Upper lobe of right lung (tissue), 1 donor: ENCODE measurements around the gene COL4A1. TPM values are rescaled to one million over a fixed set of nuclear protein-coding genes. Genes with fewer than 3 reads are reported as not detected.
A peak's percentile ranks its signal among the peaks of the same experiment; 100 is the strongest.
"Not testable (repeated sequence)": the region's sequence is repeated elsewhere in the genome, so short reads cannot be mapped to it uniquely, and the experiment has no call there.

Source experiments
- ATAC-seq: fragments of 200-7000 bp; cut with Tn5 transposase; one replicate; pipeline ENCODE4 v1.9.1; 2020; ENCODE audit warnings: mild to moderate bottlenecking, moderate library complexity
- DNase-seq: peaks from one replicate; pipeline ENCODE4 v3.0.0-alpha.2; 2020
- H3K27ac ChIP-seq: fragments of 200-600 bp; one replicate; pipeline ENCODE4 v1.8.0; 2022
- H3K27me3 ChIP-seq: fragments of 200-600 bp; one replicate; pipeline ENCODE4 v1.8.0; 2022; ENCODE audit warnings: mild to moderate bottlenecking
- H3K36me3 ChIP-seq: fragments of 200-600 bp; one replicate; pipeline ENCODE4 v1.8.0; 2022
- H3K4me1 ChIP-seq: fragments of 200-600 bp; one replicate; pipeline ENCODE4 v1.8.0; 2022
- H3K4me3 ChIP-seq: fragments of 200-600 bp; one replicate; pipeline ENCODE4 v1.8.0; 2022; ENCODE audit warnings: mild to moderate bottlenecking
- H3K9me3 ChIP-seq: fragments of 200-600 bp; one replicate; pipeline ENCODE4 v1.8.0; 2022
- intact Hi-C: fragments of 100-400 bp; cut with DNase I; formaldehyde crosslinking; loops from one replicate; pipeline ENCODE4 v1.11.0; 2022
- total RNA-seq: library from RNA; stranded (reverse); fragmentation: NEBNext Ultra II Directional; extraction: Animal tissue kit (Norgen Biotek cat#: 25700); gene quantifications from one replicate; pipeline ENCODE4 v1.2.1, GENCODE V29; 2021
- TF ChIP-seq, protein P1 (sequence below): fragments of 200-600 bp; IDR thresholded peaks from one replicate; pipeline ENCODE4 v1.8.0; 2022; ENCODE audit warnings: antibody characterized with exemption
- donor health status: DM: no; HTN: yes; CAD: no; lungs with severe emphysema.

The COL4A1 gene
- total RNA-seq, 1 donor from 2014 or later: 242 TPM

DNA sequence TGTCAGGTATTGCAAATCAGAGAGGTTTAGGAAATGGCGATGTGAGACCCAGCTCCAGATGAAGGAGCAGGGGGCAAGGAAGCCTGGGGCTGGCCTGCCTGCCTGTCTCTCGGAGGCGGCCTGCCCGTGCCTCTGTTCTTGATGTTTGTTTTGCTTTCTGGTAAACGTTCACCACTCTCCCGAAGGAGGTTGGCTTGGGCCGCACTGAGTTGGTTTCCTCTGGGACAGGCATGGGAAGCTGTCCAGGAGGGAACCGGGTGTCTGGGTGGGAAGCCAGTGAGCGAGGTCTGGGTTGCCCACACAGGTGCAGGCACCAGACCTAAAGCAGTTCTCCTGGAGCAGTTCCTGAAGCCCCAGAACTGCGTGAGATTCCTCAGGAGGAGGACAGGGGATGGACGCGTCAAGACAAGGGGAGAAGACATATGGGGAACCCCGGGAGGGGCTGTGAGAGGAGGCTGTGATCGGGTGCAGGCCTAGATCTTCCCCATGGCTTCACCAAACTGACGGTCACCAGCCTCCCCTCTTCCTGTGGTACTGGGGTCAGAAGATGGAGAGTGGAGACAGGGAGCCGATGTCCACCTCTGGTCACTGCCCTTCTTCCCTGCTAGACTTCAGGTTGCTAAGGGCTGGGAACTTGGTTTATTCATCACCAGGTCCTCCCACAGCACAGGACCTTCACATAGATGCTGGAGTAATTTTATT, 15.3 kb upstream of the COL4A1 start:
- DNase-seq: no peak
- H3K9me3 ChIP-seq: no peaks in the 10 kb centered on the region
- H3K27me3 ChIP-seq: no peaks in the 10 kb centered on the region
- peaks cover 62% of the 10 kb centered on the region for H3K4me1 ChIP-seq
- no peak for ATAC-seq
- H3K27ac ChIP-seq: no peak overlapping the region
- intact Hi-C loops: no loop called here
- H3K36me3 ChIP-seq: no peaks in the 10 kb centered on the region
- no peak overlapping the region for H3K4me3 ChIP-seq
- TF ChIP-seq, protein P1, sequence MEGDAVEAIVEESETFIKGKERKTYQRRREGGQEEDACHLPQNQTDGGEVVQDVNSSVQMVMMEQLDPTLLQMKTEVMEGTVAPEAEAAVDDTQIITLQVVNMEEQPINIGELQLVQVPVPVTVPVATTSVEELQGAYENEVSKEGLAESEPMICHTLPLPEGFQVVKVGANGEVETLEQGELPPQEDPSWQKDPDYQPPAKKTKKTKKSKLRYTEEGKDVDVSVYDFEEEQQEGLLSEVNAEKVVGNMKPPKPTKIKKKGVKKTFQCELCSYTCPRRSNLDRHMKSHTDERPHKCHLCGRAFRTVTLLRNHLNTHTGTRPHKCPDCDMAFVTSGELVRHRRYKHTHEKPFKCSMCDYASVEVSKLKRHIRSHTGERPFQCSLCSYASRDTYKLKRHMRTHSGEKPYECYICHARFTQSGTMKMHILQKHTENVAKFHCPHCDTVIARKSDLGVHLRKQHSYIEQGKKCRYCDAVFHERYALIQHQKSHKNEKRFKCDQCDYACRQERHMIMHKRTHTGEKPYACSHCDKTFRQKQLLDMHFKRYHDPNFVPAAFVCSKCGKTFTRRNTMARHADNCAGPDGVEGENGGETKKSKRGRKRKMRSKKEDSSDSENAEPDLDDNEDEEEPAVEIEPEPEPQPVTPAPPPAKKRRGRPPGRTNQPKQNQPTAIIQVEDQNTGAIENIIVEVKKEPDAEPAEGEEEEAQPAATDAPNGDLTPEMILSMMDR: no peak

DNA sequence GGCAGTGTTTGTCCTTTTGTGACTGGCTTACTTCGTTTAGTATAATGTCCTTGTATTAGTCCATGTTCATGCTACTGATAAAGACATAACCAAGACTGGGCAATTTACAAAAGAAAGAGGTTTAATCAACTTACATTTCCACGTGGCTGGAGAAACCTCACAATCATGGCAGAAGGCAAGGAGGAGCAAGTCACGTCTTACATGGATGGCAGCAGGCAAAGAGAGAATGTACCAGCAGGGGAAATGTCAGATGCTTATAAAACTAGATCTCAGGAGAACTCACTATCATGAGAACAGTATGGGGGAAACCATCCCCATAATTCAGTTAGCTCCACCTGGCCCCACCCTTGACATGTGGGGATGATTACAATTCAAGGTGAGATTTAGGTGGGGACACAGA, 14.6 kb upstream of the COL4A1 start:
- H3K27ac ChIP-seq, H3K27me3 ChIP-seq, H3K9me3 ChIP-seq, H3K4me3 ChIP-seq, ATAC-seq, intact Hi-C loops, H3K36me3 ChIP-seq, DNase-seq: not testable (repeated sequence)
- H3K4me1 ChIP-seq: peaks cover 60% of the 10 kb centered on the region

DNA sequence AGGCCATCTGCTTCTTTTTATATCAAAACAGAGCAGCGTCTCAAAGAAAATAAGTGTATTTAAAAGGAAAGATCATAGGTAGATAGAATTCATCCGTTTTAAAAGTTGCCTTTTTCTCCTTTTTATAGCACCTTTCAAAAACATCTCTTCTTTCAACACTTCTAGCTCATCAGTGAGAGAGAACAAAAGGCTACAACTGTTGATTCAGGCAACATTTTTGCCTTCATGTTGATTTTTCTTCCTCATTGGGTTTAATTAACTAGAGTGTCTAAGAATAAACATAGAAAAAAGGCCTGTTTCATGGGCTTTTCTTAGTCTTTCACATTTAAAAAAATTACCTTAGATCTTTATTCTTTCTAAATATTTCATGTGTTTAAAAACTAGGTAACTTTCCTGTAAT, 13.7 kb upstream of the COL4A1 start:
- ATAC-seq (no peak), DNase-seq (no peak)
- H3K36me3 ChIP-seq: peaks cover 4% of the 10 kb centered on the region
- no peak overlapping the region for H3K4me3 ChIP-seq
- H3K9me3 ChIP-seq: no peaks in the 10 kb centered on the region
- peaks cover 54% of the 10 kb centered on the region for H3K4me1 ChIP-seq
- intact Hi-C loops: no loop called here
- H3K27me3 ChIP-seq: no peaks in the 10 kb centered on the region
- TF ChIP-seq, protein P1: no peak
- no peak overlapping the region for H3K27ac ChIP-seq

DNA sequence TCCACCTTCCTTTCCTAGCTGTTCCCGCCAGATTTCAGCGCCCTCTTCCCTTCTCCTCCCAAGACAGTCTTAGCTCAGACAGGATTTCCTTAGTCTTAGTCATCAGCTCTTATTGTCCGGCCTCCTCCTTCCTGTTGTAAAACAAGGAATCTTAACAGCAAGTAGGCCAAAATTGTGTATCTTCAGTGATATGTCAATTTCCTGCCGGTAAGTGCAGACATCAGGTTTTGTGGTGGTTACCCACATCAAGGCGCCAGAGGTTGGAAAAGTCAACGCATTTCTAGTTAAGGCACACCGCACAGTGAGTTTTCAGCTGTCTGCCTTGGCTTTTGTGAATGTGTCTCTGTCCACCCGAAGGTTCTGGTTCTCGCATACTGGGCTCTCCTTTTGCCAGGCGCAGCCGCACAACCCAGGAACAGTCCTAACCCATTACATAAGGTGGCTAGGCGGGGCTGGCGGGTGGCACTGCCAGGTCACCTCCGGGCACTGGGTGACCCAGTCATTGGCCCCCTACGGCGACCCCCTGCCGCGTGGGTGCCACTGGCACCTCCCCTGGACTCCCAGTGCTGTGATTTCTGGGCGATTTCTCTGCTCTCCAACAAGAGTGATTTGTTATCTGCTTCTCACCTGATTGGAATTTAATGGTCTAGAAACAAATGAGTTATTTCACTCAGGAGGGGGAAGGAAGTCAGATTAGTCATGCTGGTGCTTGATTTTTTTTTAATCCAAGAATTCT, 13.0 kb upstream of the COL4A1 start:
- peak overlapping the region; percentile 60 for H3K27ac ChIP-seq
- ATAC-seq (peak; percentile 43), DNase-seq (no peak)
- H3K4me3 ChIP-seq: no peak overlapping the region
- no peaks in the 10 kb centered on the region for H3K27me3 ChIP-seq
- H3K4me1 ChIP-seq: peaks cover 52% of the 10 kb centered on the region
- TF ChIP-seq, protein P1: no peak
- peaks cover 4% of the 10 kb centered on the region for H3K36me3 ChIP-seq
- intact Hi-C loops: no loop called here
- no peaks in the 10 kb centered on the region for H3K9me3 ChIP-seq

DNA sequence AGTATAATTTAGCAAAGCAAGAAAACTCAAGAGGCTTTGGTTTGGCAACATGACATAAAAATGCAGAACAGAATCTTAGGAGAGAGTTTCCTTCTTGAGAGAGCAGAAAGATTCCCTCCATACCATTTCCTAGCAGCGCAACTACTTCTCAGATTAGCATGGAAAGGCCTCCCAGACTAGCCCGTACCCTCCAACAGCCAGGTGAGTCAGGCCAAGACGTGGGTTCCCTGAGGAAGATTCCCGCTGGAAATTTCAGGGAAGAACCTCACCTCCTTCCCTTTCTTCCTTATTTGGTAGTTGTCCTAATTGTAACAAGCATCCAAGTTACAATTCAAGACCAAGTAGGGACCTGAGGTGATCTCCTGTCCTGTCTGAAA, 12.4 kb upstream of the COL4A1 start:
- Histone ChIP-seq H3K4me3 (no peak overlapping the region), H3K27ac (peak overlapping the region; percentile 60), H3K27me3 (no peaks in the 10 kb centered on the region), H3K4me1 (peaks cover 47% of the 10 kb centered on the region), H3K36me3 (peaks cover 4% of the 10 kb centered on the region), H3K9me3 (no peaks in the 10 kb centered on the region)
- ATAC-seq (no peak), DNase-seq (no peak)
- TF ChIP-seq, protein P1: no peak
- intact Hi-C loops: no loop called here

DNA sequence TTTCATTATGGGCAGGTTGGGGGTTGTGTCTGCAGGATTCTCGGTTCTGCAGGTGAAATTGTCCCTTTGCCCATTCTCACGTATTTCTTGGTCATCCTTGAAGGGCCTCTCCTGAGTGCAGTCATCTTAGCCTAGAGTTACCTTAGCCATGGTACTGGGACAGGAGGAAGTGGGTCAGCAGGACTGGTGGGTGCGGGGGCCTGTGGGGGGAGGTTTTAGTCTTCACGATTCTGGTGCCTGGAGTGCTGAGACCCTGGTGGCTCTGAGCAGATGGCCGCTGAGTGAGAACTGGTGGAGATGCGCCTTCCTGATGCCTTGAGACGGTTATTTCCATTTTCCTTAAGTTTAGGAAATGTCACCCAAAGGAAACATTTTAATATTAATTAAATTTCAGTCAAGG, 12.0 kb upstream of the COL4A1 start:
- Histone ChIP-seq H3K4me3 (no peak overlapping the region), H3K27ac (peak overlapping the region; percentile 60), H3K36me3 (peaks cover 4% of the 10 kb centered on the region), H3K9me3 (no peaks in the 10 kb centered on the region), H3K4me1 (peaks cover 43% of the 10 kb centered on the region), H3K27me3 (no peaks in the 10 kb centered on the region)
- DNase-seq: no peak
- TF ChIP-seq, protein P1: no peak
- intact Hi-C loops: no loop called here
- ATAC-seq: no peak
